ENCODE measurements around the gene RAX.
A peak's percentile ranks its signal among the peaks of the same experiment; 100 is the strongest.

The RAX gene

GRCh38 chr18:59272891-59273758 lies at the start of gene RAX:
Gene RAX (minus strand): TSS chr18:59273454. CDS start chr18:59273206, 248 bp downstream.
- Histone ChIP-seq H3K36me3 (replicated peaks) (no peaks in the 10 kb centered on the region), H3K9me3 (no peaks in the 10 kb centered on the region; the same call in 1 of the 2 replicates), H3K27me3 (ENCODE audit: low read depth) (peaks cover 50% of the 10 kb centered on the region), H3K4me1 (no peaks in the 10 kb centered on the region), H3K4me3 (peak within 1 kb of the TSS; percentile 28)
- peak; percentile 38 to 79 for DNase-seq (ENCODE audit: low spot score in 2 of 2)
- in situ Hi-C loops (cut with MboI; ENCODE audit: low sequenced_read_pairs): no loop called here

- DNase-seq (ENCODE audit: low spot score in 2 of 2): no peak
- Histone ChIP-seq H3K36me3 (replicated peaks) (no peaks in the 10 kb centered on the region), H3K4me3 (no peak within 1 kb of the TSS), H3K4me1 (0 out of 2 replicates have a peak, but pooled peaks cover 4% of the 10 kb centered on the region), H3K9me3 (no peaks in the 10 kb centered on the region), H3K27me3 (ENCODE audit: low read depth) (0 out of 2 replicates have a peak, but pooled peaks cover 2% of the 10 kb centered on the region)
- in situ Hi-C loops (cut with MboI; ENCODE audit: low sequenced_read_pairs): no loop called here
Observed at GRCh38 chr18:59318460-59319050, 45.3 kb upstream of the RAX start, which contains the start of gene CPLX4. Gene CPLX4 (minus strand): TSS chr18:59318649. CDS start chr18:59318462, 187 bp downstream.

- DNase-seq (ENCODE audit: low spot score in 2 of 2): no peak
- Histone ChIP-seq H3K36me3 (replicated peaks) (no peaks in the 10 kb centered on the region), H3K4me1 (no peaks in the 10 kb centered on the region; the same call in 1 of the 2 replicates), H3K4me3 (no peak overlapping the region), H3K9me3 (no peaks in the 10 kb centered on the region), H3K27me3 (ENCODE audit: low read depth) (no peaks in the 10 kb centered on the region)
- in situ Hi-C loops (cut with MboI; ENCODE audit: low sequenced_read_pairs): no loop called here
Observed at GRCh38 chr18:59311631-59312030, 38.4 kb upstream of the RAX start.

GRCh38 chr18:59308938-59309260 lies 35.6 kb upstream of the RAX start:
- Histone ChIP-seq H3K36me3 (replicated peaks) (no peaks in the 10 kb centered on the region), H3K4me3 (peak overlapping the region; percentile 33), H3K9me3 (no peaks in the 10 kb centered on the region), H3K4me1 (no peaks in the 10 kb centered on the region; the same call in 1 of the 2 replicates), H3K27me3 (ENCODE audit: low read depth) (peaks cover 17% of the 10 kb centered on the region)
- in situ Hi-C loops (cut with MboI; ENCODE audit: low sequenced_read_pairs): no loop called here
- DNase-seq (ENCODE audit: low spot score in 2 of 2): no peak

- Histone ChIP-seq H3K9me3 (no peaks in the 10 kb centered on the region), H3K4me3 (peak overlapping the region; percentile 33), H3K4me1 (no peaks in the 10 kb centered on the region; the same call in 1 of the 2 replicates), H3K36me3 (replicated peaks) (no peaks in the 10 kb centered on the region), H3K27me3 (ENCODE audit: low read depth) (peaks cover 17% of the 10 kb centered on the region)
- peak; percentile 65 to 84 for DNase-seq (ENCODE audit: low spot score in 2 of 2)
- in situ Hi-C loops (cut with MboI; ENCODE audit: low sequenced_read_pairs): no loop called here
Observed at GRCh38 chr18:59308248-59308937, 35.1 kb upstream of the RAX start.

GRCh38 chr18:59306640-59307039 lies 33.4 kb upstream of the RAX start:
- Histone ChIP-seq H3K27me3 (ENCODE audit: low read depth) (peaks cover 17% of the 10 kb centered on the region), H3K9me3 (no peaks in the 10 kb centered on the region; the same call in 1 of the 2 replicates), H3K4me1 (no peaks in the 10 kb centered on the region; the same call in 1 of the 2 replicates), H3K4me3 (no peak overlapping the region), H3K36me3 (replicated peaks) (no peaks in the 10 kb centered on the region)
- in situ Hi-C loops (cut with MboI; ENCODE audit: low sequenced_read_pairs): no loop called here
- no peak for DNase-seq (ENCODE audit: low spot score in 2 of 2)

- Histone ChIP-seq H3K36me3 (replicated peaks) (no peaks in the 10 kb centered on the region), H3K27me3 (ENCODE audit: low read depth) (peaks cover 17% of the 10 kb centered on the region), H3K9me3 (no peaks in the 10 kb centered on the region; the same call in 1 of the 2 replicates), H3K4me3 (no peak overlapping the region), H3K4me1 (no peaks in the 10 kb centered on the region; the same call in 1 of the 2 replicates)
- in situ Hi-C loops (cut with MboI; ENCODE audit: low sequenced_read_pairs): no loop called here
- DNase-seq (ENCODE audit: low spot score in 2 of 2): no peak
Observed at GRCh38 chr18:59305295-59305694, 32.0 kb upstream of the RAX start.

- in situ Hi-C loops (cut with MboI; ENCODE audit: low sequenced_read_pairs): no loop called here
- no peaks in the 10 kb centered on the region; the same call in 1 of the 2 replicates for H3K4me1 ChIP-seq
- no peak for DNase-seq (ENCODE audit: low spot score in 2 of 2)
- no peaks in the 10 kb centered on the region; the same call in 1 of the 2 replicates for H3K9me3 ChIP-seq
- peaks cover 17% of the 10 kb centered on the region for H3K27me3 ChIP-seq (ENCODE audit: low read depth)
- no peaks in the 10 kb centered on the region for H3K36me3 ChIP-seq (replicated peaks)
- no peak overlapping the region for H3K4me3 ChIP-seq
Observed at GRCh38 chr18:59303656-59304195, 30.5 kb upstream of the RAX start.

- in situ Hi-C loops (cut with MboI; ENCODE audit: low sequenced_read_pairs): no loop called here
- no peaks in the 10 kb centered on the region for H3K36me3 ChIP-seq (replicated peaks)
- H3K4me1 ChIP-seq: no peaks in the 10 kb centered on the region; the same call in 1 of the 2 replicates
- no peaks in the 10 kb centered on the region; the same call in 1 of the 2 replicates for H3K9me3 ChIP-seq
- no peak for DNase-seq (ENCODE audit: low spot score in 2 of 2)
- H3K4me3 ChIP-seq: no peak overlapping the region
- H3K27me3 ChIP-seq (ENCODE audit: low read depth): peaks cover 17% of the 10 kb centered on the region
Observed at GRCh38 chr18:59303006-59303405, 29.8 kb upstream of the RAX start.

- in situ Hi-C loops (cut with MboI; ENCODE audit: low sequenced_read_pairs): no loop called here
- no peaks in the 10 kb centered on the region; the same call in 1 of the 2 replicates for H3K9me3 ChIP-seq
- no peaks in the 10 kb centered on the region for H3K4me1 ChIP-seq
- no peak for DNase-seq (ENCODE audit: low spot score in 2 of 2)
- H3K4me3 ChIP-seq: no peak overlapping the region
- peaks cover 17% of the 10 kb centered on the region for H3K27me3 ChIP-seq (ENCODE audit: low read depth)
- H3K36me3 ChIP-seq (replicated peaks): no peaks in the 10 kb centered on the region
Observed at GRCh38 chr18:59301929-59302328, 28.7 kb upstream of the RAX start.

GRCh38 chr18:59300676-59301285 lies 27.5 kb upstream of the RAX start:
- no peaks in the 10 kb centered on the region for H3K4me1 ChIP-seq
- no peaks in the 10 kb centered on the region for H3K36me3 ChIP-seq (replicated peaks)
- H3K27me3 ChIP-seq (ENCODE audit: low read depth): peaks cover 10% of the 10 kb centered on the region
- in situ Hi-C loops (cut with MboI; ENCODE audit: low sequenced_read_pairs): no loop called here
- H3K4me3 ChIP-seq: no peak overlapping the region
- DNase-seq (ENCODE audit: low spot score in 2 of 2): no peak
- no peaks in the 10 kb centered on the region; the same call in 1 of the 2 replicates for H3K9me3 ChIP-seq

GRCh38 chr18:59298871-59299270 lies 25.6 kb upstream of the RAX start:
- Histone ChIP-seq H3K27me3 (ENCODE audit: low read depth) (peaks cover 2% of the 10 kb centered on the region; the same call in 1 of the 2 replicates), H3K4me3 (no peak overlapping the region), H3K4me1 (no peaks in the 10 kb centered on the region), H3K9me3 (no peaks in the 10 kb centered on the region; the same call in 1 of the 2 replicates), H3K36me3 (replicated peaks) (no peaks in the 10 kb centered on the region)
- in situ Hi-C loops (cut with MboI; ENCODE audit: low sequenced_read_pairs): no loop called here
- no peak for DNase-seq (ENCODE audit: low spot score in 2 of 2)

- Histone ChIP-seq H3K4me3 (no peak overlapping the region), H3K36me3 (replicated peaks) (no peaks in the 10 kb centered on the region), H3K9me3 (no peaks in the 10 kb centered on the region), H3K4me1 (no peaks in the 10 kb centered on the region), H3K27me3 (ENCODE audit: low read depth) (peaks cover 22% of the 10 kb centered on the region)
- in situ Hi-C loops (cut with MboI; ENCODE audit: low sequenced_read_pairs): no loop called here
- no peak for DNase-seq (ENCODE audit: low spot score in 2 of 2)
Observed at GRCh38 chr18:59293317-59293716, 20.1 kb upstream of the RAX start.
